ENCODE measurements around the gene SARDH. TPM values are rescaled to one million over a fixed set of nuclear protein-coding genes. Genes with fewer than 3 reads are reported as not detected.

SARDH gene
- total and polyA plus RNA-seq, 9 of the 15 experiments (the other 6 are each of a cell fraction or from before 2014, with no cell fraction given) = 0.14 TPM; not detected in 8

DNA sequence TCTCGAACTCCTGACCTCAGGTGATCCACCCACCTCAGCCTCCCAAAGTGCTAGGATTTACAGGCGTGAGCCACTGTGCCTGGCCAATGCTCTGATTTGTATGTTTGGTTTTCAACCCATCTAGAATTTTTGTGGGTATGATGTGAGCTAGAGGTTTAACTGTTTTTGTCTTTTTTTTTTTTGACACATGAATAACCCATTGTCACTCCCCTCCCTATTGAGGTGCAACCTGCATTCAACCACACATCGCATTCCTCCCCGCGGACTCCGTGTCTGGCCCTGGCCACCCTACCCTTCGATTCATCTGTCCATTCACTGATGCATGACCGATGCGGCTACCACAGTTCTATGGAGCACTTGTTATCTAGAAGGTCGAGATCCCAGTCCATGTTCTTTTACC is 119.4 kb downstream of the SARDH start:
- H3K27ac ChIP-seq (ENCODE audit: extremely low read depth, low read depth, low read length) = no peak overlapping the region
- peaks cover 18% of the 10 kb centered on the region; the same call in 1 of the 2 replicates for H4K20me1 ChIP-seq (replicated peaks; ENCODE audit: control insufficient read depth, insufficient read depth, low read length)
- no peak for FAIRE-seq
- TF ChIP-seq ZNF668 (CRISPR knock-in tag; IDR thresholded peaks at IDR 0.05) (no peak), TAL1 (IDR thresholded peaks at IDR 0.05) (no peak), KLF13 (tag; IDR thresholded peaks at IDR 0.05; ENCODE audit: borderline replicate concordance, low read depth) (no peak)
- no peaks in the 10 kb centered on the region for H3K79me2 ChIP-seq (ENCODE audit: control insufficient read depth, insufficient read depth, low read length)
- no peaks in the 10 kb centered on the region for H3K36me3 ChIP-seq (ENCODE audit: control insufficient read depth, insufficient read depth, low read length)
- POLR2A ChIA-PET = interaction anchor here (0.7 kb wide), 1 partner anchor 122 kb away, joined by 3 read pairs; no protein-coding TSS in a partner anchor
- ATAC-seq = no peak
- DNase-seq (ENCODE audit: extremely low read depth in 1 of 4, low spot score in 3 of 4) = no peak
- whole genome bisulfite sequencing (ENCODE audit: insufficient coverage, low coverage, missing lambda C conversion rate) = 0% methylated on average over 10 of the region's 10 CpGs
- no peak overlapping the region for H2AFZ ChIP-seq (ENCODE audit: low read depth, low read length)
- H3K4me1 ChIP-seq (replicated peaks in 1 of 2; ENCODE audit: control insufficient read depth in 2 of 2, insufficient read depth in 2 of 2, low read length in 2 of 2) = no peaks in the 10 kb centered on the region
- H3K9me3 ChIP-seq (replicated peaks; ENCODE audit: control insufficient read depth, insufficient read depth, low read depth, low read length) = no peaks in the 10 kb centered on the region
- in situ Hi-C loops (cut with MboI) (no loop called here), intact Hi-C loops (cut with micrococcal nuclease) (no loop called here)
- peaks cover 15 to 54% of the 10 kb centered on the region in 2 experiments; a peak in 4 of 5 replicates for H3K27me3 ChIP-seq (ENCODE audit: control insufficient read depth in 2 of 2, insufficient read depth in 2 of 2, low read length in 2 of 2)
- no peak overlapping the region for H3K9ac ChIP-seq (ENCODE audit: insufficient read depth in 1 of 2, low read depth in 2 of 2, low read length in 2 of 2)
- no peak overlapping the region for H3K4me2 ChIP-seq (ENCODE audit: insufficient read depth, low read length)
- no peak overlapping the region for H3K4me3 ChIP-seq
- no peaks in the 10 kb centered on the region for H3K9me1 ChIP-seq (ENCODE audit: control insufficient read depth, insufficient read depth, low read length)
- CTCF ChIA-PET (ENCODE audit: low intra/inter-chr PET ratio) = no interaction called here
- no TSS peak for BruUV-seq (replicated peaks)

DNA sequence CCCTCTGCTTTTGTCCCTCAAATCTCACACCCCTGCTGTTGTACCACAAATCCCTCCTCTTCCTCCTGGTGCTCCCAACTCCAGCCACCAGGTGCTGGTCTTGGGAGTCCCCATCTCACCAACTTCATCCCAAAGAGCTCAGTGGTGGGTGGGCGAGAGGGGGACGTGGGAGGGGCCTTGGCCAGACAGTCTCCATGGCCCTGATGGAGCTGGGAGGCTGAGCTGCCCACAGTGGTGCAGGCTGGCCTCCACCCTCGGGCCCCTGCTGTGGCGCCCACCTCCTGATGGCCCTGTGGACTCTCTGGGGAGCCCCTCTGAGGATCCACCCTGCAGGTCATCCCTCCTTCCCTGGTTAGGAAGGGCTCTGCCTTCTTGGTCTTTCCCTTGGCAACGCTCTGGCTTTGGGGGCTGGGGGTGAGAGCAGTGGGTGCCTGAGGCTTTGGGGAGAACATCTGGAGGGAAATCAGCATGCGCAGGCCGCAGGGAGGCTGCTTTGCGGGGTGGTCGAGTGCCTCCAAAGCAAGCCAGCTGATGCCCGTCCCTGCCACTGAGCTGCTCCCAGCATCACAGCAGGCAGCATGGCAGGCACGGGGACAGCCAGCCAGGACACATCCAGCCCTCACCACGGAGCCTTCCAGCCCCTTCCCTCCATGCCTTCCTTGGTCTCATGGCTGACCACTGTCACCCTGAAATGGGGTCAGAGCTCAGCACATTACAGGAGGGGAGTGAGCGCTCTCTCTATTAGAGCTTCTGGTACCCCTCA is 121.3 kb downstream of the SARDH start:
- Histone ChIP-seq H3K27me3 (ENCODE audit: control insufficient read depth in 2 of 2, insufficient read depth in 2 of 2, low read length in 2 of 2) (peaks cover 17 to 65% of the 10 kb centered on the region in 2 experiments; a peak in 4 of 5 replicates), H4K20me1 (replicated peaks; ENCODE audit: control insufficient read depth, insufficient read depth, low read length) (peaks cover 18% of the 10 kb centered on the region), H3K9me1 (ENCODE audit: control insufficient read depth, insufficient read depth, low read length) (no peaks in the 10 kb centered on the region), H3K27ac (ENCODE audit: extremely low read depth, low read depth, low read length) (no peak overlapping the region), H3K9ac (ENCODE audit: insufficient read depth in 1 of 2, low read depth in 2 of 2, low read length in 2 of 2) (no peak overlapping the region), H3K4me2 (ENCODE audit: insufficient read depth, low read length) (no peak overlapping the region), H3K4me3 (no peak overlapping the region), H3K36me3 (ENCODE audit: control insufficient read depth, insufficient read depth, low read length) (no peaks in the 10 kb centered on the region), H3K4me1 (replicated peaks in 1 of 2; ENCODE audit: control insufficient read depth in 2 of 2, insufficient read depth in 2 of 2, low read length in 2 of 2) (no peaks in the 10 kb centered on the region), H2AFZ (ENCODE audit: low read depth, low read length) (no peak overlapping the region), H3K9me3 (replicated peaks; ENCODE audit: control insufficient read depth, insufficient read depth, low read depth, low read length) (no peaks in the 10 kb centered on the region), H3K79me2 (ENCODE audit: control insufficient read depth, insufficient read depth, low read length) (no peaks in the 10 kb centered on the region)
- intact Hi-C loops (cut with micrococcal nuclease) (no loop called here), in situ Hi-C loops (cut with MboI) (no loop called here)
- CTCF ChIA-PET (ENCODE audit: low intra/inter-chr PET ratio) = no interaction called here
- POLR2A ChIA-PET = no interaction called here
- BruUV-seq (replicated peaks) = no TSS peak
- no peak for DNase-seq (ENCODE audit: extremely low read depth in 1 of 4, low spot score in 3 of 4)
- WGBS (ENCODE audit: insufficient coverage, low coverage, missing lambda C conversion rate) = 0% methylated on average over 11 of the region's 13 CpGs
- no peak for ATAC-seq
- no peak for TF ChIP-seq ZNF609 (CRISPR knock-in tag; IDR thresholded peaks at IDR 0.05; ENCODE audit: borderline replicate concordance)
- TF ChIP-seq E2F4 (CRISPR knock-in tag; IDR thresholded peaks at IDR 0.05; ENCODE audit: low read depth) = no peak
- FAIRE-seq = no peak
